Epithelial cell of esophagus (primary cell): ENCODE results near the gene XPC.
"Not testable (repeated sequence)": the region's sequence is repeated elsewhere in the genome, so short reads cannot be mapped to it uniquely, and the experiment has no call there.

Experiments used
- DNase-seq: peaks from one replicate; pipeline ENCODE4 v3.0.0; 2010; ENCODE audit warnings: low read depth
- H3K4me3 ChIP-seq: 2 replicates; pipeline ENCODE4 v1.5.1; 2011; ENCODE audit warnings: mild to moderate bottlenecking, low read length, control low read depth
- TF ChIP-seq, protein P1 (sequence below): IDR thresholded peaks from 2 replicates; pipeline ENCODE4 v1.5.1; 2011; ENCODE audit warnings: low read depth, mild to moderate bottlenecking, low read length, control low read depth, inconsistent platforms; ENCODE audit not compliant: insufficient read depth; ENCODE audit errors: missing control alignments

Gene XPC

GRCh38 chr3:14125193-14126016, 53.0 kb downstream of the XPC start:
- TF ChIP-seq, protein P1, sequence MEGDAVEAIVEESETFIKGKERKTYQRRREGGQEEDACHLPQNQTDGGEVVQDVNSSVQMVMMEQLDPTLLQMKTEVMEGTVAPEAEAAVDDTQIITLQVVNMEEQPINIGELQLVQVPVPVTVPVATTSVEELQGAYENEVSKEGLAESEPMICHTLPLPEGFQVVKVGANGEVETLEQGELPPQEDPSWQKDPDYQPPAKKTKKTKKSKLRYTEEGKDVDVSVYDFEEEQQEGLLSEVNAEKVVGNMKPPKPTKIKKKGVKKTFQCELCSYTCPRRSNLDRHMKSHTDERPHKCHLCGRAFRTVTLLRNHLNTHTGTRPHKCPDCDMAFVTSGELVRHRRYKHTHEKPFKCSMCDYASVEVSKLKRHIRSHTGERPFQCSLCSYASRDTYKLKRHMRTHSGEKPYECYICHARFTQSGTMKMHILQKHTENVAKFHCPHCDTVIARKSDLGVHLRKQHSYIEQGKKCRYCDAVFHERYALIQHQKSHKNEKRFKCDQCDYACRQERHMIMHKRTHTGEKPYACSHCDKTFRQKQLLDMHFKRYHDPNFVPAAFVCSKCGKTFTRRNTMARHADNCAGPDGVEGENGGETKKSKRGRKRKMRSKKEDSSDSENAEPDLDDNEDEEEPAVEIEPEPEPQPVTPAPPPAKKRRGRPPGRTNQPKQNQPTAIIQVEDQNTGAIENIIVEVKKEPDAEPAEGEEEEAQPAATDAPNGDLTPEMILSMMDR, result peak; percentile 42

GRCh38 chr3:14124615-14125192, 53.7 kb downstream of the XPC start, which contains the start of the genes CHCHD4 and TMEM43:
TSS of gene CHCHD4 (minus strand) at chr3:14124870. CDS start at chr3:14124676, 194 bp downstream.
TSS of gene TMEM43 (plus strand) at chr3:14125052. CDS start at chr3:14125194, 142 bp downstream.
- TF ChIP-seq, protein P1, result no peak
- DNase-seq, result peak; percentile 99
- peak within 1 kb of the TSS; percentile 97 for H3K4me3 ChIP-seq

More at GRCh38 chr3:14125193-14126016, 53.0 kb downstream of the XPC start:
- H3K4me3 ChIP-seq, result peak overlapping the region; percentile 97
- peak; percentile 96 for DNase-seq

- TF ChIP-seq, protein P1, result no peak
- peak; percentile 44 for DNase-seq
These were observed 54.2 kb downstream of the XPC start for GRCh38 chr3:14124223-14124614.

GRCh38 chr3:14123308-14124222, 54.8 kb downstream of the XPC start:
- peak; percentile 24 for DNase-seq
- TF ChIP-seq, protein P1, result peak; percentile 16
- H3K4me3 ChIP-seq, result peak overlapping the region; percentile 97

More at GRCh38 chr3:14124223-14124614, 54.2 kb downstream of the XPC start:
- H3K4me3 ChIP-seq, result peak overlapping the region; percentile 97

- H3K4me3 ChIP-seq, result no peak overlapping the region
- TF ChIP-seq, protein P1, result no peak
- DNase-seq, result peak; percentile 54
These were observed 56.1 kb downstream of the XPC start for GRCh38 chr3:14122301-14122700.

- TF ChIP-seq, protein P1, result no peak
- no peak for DNase-seq
These were observed 56.5 kb downstream of the XPC start for GRCh38 chr3:14121859-14122258.

DNA sequence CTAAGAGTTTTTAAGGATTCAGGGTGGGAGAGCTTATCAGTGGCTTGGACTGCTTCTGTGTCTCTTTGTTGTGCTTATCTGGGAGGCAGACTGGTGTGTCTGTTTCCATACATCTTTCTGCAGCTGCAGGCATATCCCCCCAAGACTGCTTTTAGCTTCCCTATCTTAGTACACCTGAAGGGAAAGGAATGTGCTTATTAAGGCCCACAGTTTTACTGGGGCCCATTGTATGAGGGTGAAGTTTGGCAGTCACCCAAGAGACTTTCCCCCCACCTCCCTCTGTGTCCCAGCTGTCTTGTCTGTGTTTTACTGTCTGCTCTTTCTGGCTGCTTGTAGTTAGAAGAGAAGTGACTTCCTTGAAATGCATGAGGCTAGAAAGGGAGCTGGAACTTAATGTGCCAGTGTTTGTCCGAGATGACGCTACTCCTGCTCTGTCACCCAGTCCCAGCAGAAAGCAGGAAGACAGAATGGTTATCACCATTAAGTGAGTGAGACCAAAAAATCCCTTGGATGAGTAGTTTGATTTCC, 57.4 kb downstream of the XPC start:
- not testable (repeated sequence) for DNase-seq, H3K4me3 ChIP-seq

More at GRCh38 chr3:14121859-14122258, 56.5 kb downstream of the XPC start:
- H3K4me3 ChIP-seq, result no peak overlapping the region
